Measurements from ENCODE around the gene SLC18B1. TPM values are rescaled to one million over a fixed set of nuclear protein-coding genes. Genes with fewer than 3 reads are reported as not detected.

Gene SLC18B1
- total and polyA plus RNA-seq, 2 of the 13 experiments (the other 11 are each of a cell fraction or from before 2014, with no cell fraction given) = 11.4 to 13.8 TPM

DNA sequence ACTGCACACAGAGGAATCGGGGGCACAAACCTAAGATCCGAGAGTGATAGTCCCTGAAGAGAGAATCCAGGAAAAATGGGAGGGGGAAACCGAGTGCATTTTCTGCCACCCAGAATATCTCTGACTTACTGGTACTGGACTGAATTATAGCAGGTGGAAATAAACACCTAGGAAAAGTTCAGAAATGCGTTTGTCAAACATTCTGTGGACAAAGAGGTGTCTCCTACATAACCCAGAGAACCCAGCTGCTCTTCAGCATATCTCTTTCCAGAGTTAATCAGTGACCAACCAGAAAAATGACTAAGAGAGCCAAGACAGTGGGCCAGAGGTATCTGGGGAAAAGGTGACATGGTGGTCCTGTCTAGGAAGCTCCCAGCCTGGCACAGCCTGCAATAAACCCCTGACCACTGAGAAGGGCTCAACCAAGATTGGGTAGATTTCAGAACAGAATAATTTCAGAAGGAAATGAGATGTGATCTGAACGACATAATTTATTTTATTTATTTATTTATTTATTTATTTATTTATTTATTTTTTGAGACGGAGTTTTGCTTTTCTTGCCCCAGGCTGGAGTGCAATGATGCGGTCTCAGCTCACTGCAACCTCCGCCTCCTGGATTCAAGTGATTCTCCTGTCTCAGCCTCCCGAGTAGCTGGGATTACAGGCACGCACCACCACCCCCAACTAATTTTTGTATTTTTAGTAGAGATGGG, 78.5 kb downstream of the SLC18B1 start (continued):
- TF ChIP-seq PRDM10 (CRISPR knock-in tag; IDR thresholded peaks at IDR 0.05; ENCODE audit: low read depth) (no peak), ZBTB7B (CRISPR knock-in tag; IDR thresholded peaks at IDR 0.05) (peak; percentile 20; the same call in 1 of the 2 replicates), RXRA (CRISPR knock-in tag; IDR thresholded peaks at IDR 0.05) (peak; percentile 66; the same call in 1 of the 2 replicates), NFE2L1 (CRISPR knock-in tag; IDR thresholded peaks at IDR 0.05; ENCODE audit: borderline replicate concordance) (no peak), MAF1 (CRISPR knock-in tag; IDR thresholded peaks at IDR 0.05; ENCODE audit: borderline replicate concordance) (no peak), CREM (IDR thresholded peaks at IDR 0.05) (no peak), CREM (CRISPR knock-in tag; IDR thresholded peaks at IDR 0.05) (no peak), SETDB1 (CRISPR knock-in tag; IDR thresholded peaks at IDR 0.05; ENCODE audit: borderline replicate concordance) (no peak), ZSCAN25 (CRISPR knock-in tag; IDR thresholded peaks at IDR 0.05) (no peak), ZNF232 (CRISPR knock-in tag; IDR thresholded peaks at IDR 0.05; ENCODE audit: borderline replicate concordance) (no peak), ZFP36L2 (CRISPR knock-in tag; IDR thresholded peaks at IDR 0.05) (no peak), KDM6A (CRISPR knock-in tag; IDR thresholded peaks at IDR 0.05; ENCODE audit: low read depth) (no peak), ZNF441 (CRISPR knock-in tag; IDR thresholded peaks at IDR 0.05; ENCODE audit: borderline replicate concordance) (no peak), ZNF335 (CRISPR knock-in tag; IDR thresholded peaks at IDR 0.05) (no peak), FOXK2 (IDR thresholded peaks at IDR 0.05) (no peak), HOXA5 (CRISPR knock-in tag; IDR thresholded peaks at IDR 0.05) (no peak), SP2 (CRISPR knock-in tag; IDR thresholded peaks at IDR 0.05) (no peak), MXD4 (CRISPR knock-in tag; IDR thresholded peaks at IDR 0.05) (no peak), PAF1 (CRISPR knock-in tag; IDR thresholded peaks at IDR 0.05) (no peak), ZMYM3 (CRISPR knock-in tag; IDR thresholded peaks at IDR 0.05) (no peak), ZFY (CRISPR knock-in tag; IDR thresholded peaks at IDR 0.05) (no peak), YY1 (IDR thresholded peaks at IDR 0.05; ENCODE audit: insufficient read depth, insufficient replicate concordance, low read depth, low read length) (no peak)
- TF ChIP-seq, protein P1, sequence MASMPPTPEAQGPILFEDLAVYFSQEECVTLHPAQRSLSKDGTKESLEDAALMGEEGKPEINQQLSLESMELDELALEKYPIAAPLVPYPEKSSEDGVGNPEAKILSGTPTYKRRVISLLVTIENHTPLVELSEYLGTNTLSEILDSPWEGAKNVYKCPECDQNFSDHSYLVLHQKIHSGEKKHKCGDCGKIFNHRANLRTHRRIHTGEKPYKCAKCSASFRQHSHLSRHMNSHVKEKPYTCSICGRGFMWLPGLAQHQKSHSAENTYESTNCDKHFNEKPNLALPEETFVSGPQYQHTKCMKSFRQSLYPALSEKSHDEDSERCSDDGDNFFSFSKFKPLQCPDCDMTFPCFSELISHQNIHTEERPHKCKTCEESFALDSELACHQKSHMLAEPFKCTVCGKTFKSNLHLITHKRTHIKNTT (CRISPR knock-in tag; IDR thresholded peaks at IDR 0.05) = no peak
- TF ChIP-seq, protein P2, sequence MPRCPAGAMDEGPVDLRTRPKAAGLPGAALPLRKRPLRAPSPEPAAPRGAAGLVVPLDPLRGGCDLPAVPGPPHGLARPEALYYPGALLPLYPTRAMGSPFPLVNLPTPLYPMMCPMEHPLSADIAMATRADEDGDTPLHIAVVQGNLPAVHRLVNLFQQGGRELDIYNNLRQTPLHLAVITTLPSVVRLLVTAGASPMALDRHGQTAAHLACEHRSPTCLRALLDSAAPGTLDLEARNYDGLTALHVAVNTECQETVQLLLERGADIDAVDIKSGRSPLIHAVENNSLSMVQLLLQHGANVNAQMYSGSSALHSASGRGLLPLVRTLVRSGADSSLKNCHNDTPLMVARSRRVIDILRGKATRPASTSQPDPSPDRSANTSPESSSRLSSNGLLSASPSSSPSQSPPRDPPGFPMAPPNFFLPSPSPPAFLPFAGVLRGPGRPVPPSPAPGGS (CRISPR knock-in tag; IDR thresholded peaks at IDR 0.05) = no peak
- TF ChIP-seq, protein P3, sequence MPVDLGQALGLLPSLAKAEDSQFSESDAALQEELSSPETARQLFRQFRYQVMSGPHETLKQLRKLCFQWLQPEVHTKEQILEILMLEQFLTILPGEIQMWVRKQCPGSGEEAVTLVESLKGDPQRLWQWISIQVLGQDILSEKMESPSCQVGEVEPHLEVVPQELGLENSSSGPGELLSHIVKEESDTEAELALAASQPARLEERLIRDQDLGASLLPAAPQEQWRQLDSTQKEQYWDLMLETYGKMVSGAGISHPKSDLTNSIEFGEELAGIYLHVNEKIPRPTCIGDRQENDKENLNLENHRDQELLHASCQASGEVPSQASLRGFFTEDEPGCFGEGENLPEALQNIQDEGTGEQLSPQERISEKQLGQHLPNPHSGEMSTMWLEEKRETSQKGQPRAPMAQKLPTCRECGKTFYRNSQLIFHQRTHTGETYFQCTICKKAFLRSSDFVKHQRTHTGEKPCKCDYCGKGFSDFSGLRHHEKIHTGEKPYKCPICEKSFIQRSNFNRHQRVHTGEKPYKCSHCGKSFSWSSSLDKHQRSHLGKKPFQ (CRISPR knock-in tag; IDR thresholded peaks at IDR 0.05; ENCODE audit: insufficient replicate concordance) = no peak

All from HepG2 (cell line).